ENCODE measurements around the gene NTF4.
"Not testable (repeated sequence)": the region's sequence is repeated elsewhere in the genome, so short reads cannot be mapped to it uniquely, and the experiment has no call there.

- not testable (repeated sequence) for TF ChIP-seq CTCF, POLR2A (IDR thresholded peaks at IDR 0.05)
Observed at GRCh38 chr19:49025088-49025487, 39.5 kb downstream of the NTF4 start.

Data from Peyer's patch (tissue), 4 donors.